Measurements from ENCODE around the gene CYP19A1.

CYP19A1 gene

GRCh38 chr15:51338496-51338895, at the start of gene CYP19A1:
Gene CYP19A1, minus strand, starts transcription at chr15:51338596. Its CDS starts 95,684 bp downstream, at chr15:51242912.
- DNase-seq (ENCODE audit: low spot score): no peak

- DNase-seq (ENCODE audit: low spot score): no peak
Observed at GRCh38 chr15:51387699-51388041, 49.3 kb upstream of the CYP19A1 start.

- DNase-seq (ENCODE audit: low spot score): no peak
Observed at GRCh38 chr15:51386960-51387698, 48.7 kb upstream of the CYP19A1 start.

- DNase-seq (ENCODE audit: low spot score): no peak
Observed at GRCh38 chr15:51386486-51386885, 48.1 kb upstream of the CYP19A1 start.

- DNase-seq (ENCODE audit: low spot score): no peak
Observed at GRCh38 chr15:51386029-51386428, 47.6 kb upstream of the CYP19A1 start.

- DNase-seq (ENCODE audit: low spot score): peak; percentile 76
Observed at GRCh38 chr15:51382787-51383186, 44.4 kb upstream of the CYP19A1 start.

- peak; percentile 83 for DNase-seq (ENCODE audit: low spot score)
Observed at GRCh38 chr15:51380999-51381806, 42.8 kb upstream of the CYP19A1 start.

- no peak for DNase-seq (ENCODE audit: low spot score)
Observed at GRCh38 chr15:51379390-51379789, 41.0 kb upstream of the CYP19A1 start.

GRCh38 chr15:51378406-51378805, 40.0 kb upstream of the CYP19A1 start:
- DNase-seq (ENCODE audit: low spot score): no peak

- peak; percentile 83 for DNase-seq (ENCODE audit: low spot score)
Observed at GRCh38 chr15:51377038-51377786, 38.8 kb upstream of the CYP19A1 start.

- DNase-seq (ENCODE audit: low spot score): no peak
Observed at GRCh38 chr15:51375966-51376640, 37.7 kb upstream of the CYP19A1 start.

- DNase-seq (ENCODE audit: low spot score): no peak
Observed at GRCh38 chr15:51374131-51374530, 35.7 kb upstream of the CYP19A1 start.

GRCh38 chr15:51371266-51371665, 32.9 kb upstream of the CYP19A1 start:
- DNase-seq (ENCODE audit: low spot score): no peak

- DNase-seq (ENCODE audit: low spot score): no peak
Observed at GRCh38 chr15:51369451-51369761, 31.0 kb upstream of the CYP19A1 start.

- peak; percentile 35 for DNase-seq (ENCODE audit: low spot score)
Observed at GRCh38 chr15:51368751-51369450, 30.5 kb upstream of the CYP19A1 start.

- no peak for DNase-seq (ENCODE audit: low spot score)
Observed at GRCh38 chr15:51368307-51368706, 29.9 kb upstream of the CYP19A1 start.

- peak; percentile 79 for DNase-seq (ENCODE audit: low spot score)
Observed at GRCh38 chr15:51367322-51367976, 29.1 kb upstream of the CYP19A1 start.

- DNase-seq (ENCODE audit: low spot score): peak; percentile 65
Observed at GRCh38 chr15:51366920-51367319, 28.5 kb upstream of the CYP19A1 start.

GRCh38 chr15:51366071-51366470, 27.7 kb upstream of the CYP19A1 start:
- DNase-seq (ENCODE audit: low spot score): no peak

- no peak for DNase-seq (ENCODE audit: low spot score)
Observed at GRCh38 chr15:51365417-51365816, 27.0 kb upstream of the CYP19A1 start.

- DNase-seq (ENCODE audit: low spot score): no peak
Observed at GRCh38 chr15:51363383-51363782, 25.0 kb upstream of the CYP19A1 start.

Data from AG20443 (cell line).